ENCODE data around the gene RPL36A.

DNA sequence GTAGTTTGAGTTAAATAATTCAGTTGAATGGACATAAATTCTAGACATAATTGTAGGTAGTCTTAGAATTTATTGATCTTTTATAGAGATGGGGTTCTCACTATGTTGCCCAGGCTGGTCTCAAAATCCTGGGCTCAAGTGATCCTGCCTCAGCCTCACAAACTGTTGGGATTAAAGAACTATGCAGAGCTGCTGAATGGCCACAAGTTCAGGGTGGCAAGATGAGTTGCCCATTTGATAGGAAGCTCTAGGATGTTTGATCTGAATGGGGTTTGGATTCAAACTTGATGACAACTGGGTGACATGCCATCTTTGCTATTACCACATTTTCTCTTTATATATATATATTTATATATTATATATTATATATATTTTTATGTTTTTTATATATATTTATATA lies 3.6 kb downstream of the RPL36A start:
- TF ChIP-seq, protein P1, sequence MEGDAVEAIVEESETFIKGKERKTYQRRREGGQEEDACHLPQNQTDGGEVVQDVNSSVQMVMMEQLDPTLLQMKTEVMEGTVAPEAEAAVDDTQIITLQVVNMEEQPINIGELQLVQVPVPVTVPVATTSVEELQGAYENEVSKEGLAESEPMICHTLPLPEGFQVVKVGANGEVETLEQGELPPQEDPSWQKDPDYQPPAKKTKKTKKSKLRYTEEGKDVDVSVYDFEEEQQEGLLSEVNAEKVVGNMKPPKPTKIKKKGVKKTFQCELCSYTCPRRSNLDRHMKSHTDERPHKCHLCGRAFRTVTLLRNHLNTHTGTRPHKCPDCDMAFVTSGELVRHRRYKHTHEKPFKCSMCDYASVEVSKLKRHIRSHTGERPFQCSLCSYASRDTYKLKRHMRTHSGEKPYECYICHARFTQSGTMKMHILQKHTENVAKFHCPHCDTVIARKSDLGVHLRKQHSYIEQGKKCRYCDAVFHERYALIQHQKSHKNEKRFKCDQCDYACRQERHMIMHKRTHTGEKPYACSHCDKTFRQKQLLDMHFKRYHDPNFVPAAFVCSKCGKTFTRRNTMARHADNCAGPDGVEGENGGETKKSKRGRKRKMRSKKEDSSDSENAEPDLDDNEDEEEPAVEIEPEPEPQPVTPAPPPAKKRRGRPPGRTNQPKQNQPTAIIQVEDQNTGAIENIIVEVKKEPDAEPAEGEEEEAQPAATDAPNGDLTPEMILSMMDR (conservative IDR thresholded peaks at IDR 0.05; ENCODE audit: low read length): no peak
- no peak for TF ChIP-seq EZH2phosphoT487 (IDR thresholded peaks at IDR 0.05; ENCODE audit: borderline replicate concordance)
